OCI-LY7 (cell line): ENCODE measurements around the gene CDCA5. TPM values are rescaled to one million over a fixed set of nuclear protein-coding genes. Genes with fewer than 3 reads are reported as not detected.

Experiments used
- BruUV-seq: library from RNA; stranded (reverse); fragments of 400-500 nt; replicated peaks from 2 replicates; lab custom pipeline; 2021; lab: Mats Ljungman, UMichigan
- CTCF ChIA-PET: fragments of 300-600 bp; sonication (Branson Sonifier 250); formaldehyde crosslinking; loops from one replicate; lab custom pipeline; 2022; ENCODE audit warnings: antibody characterized with exemption; ENCODE audit not compliant: unreplicated experiment; lab: Charles Lee
- POLR2A ChIA-PET: fragments of 300-600 bp; sonication (Branson Sonifier 250); formaldehyde crosslinking; loops from one replicate; lab custom pipeline; 2022; ENCODE audit warnings: antibody characterized with exemption; lab: Charles Lee
- DNase-seq: peaks from one replicate; pipeline ENCODE4 v3.0.0-alpha.2; 2015; ENCODE audit warnings: low spot score
- H2AFZ ChIP-seq: fragments of 200-600 bp; sonication (generic), shearing (Covaris generic); 2 replicates; pipeline ENCODE4 v1.6.1; 2014; ENCODE audit warnings: mild to moderate bottlenecking, antibody characterized with exemption, low read length, moderate library complexity
- H3K27ac ChIP-seq: fragments of 200-600 bp; sonication (generic); 2 replicates; pipeline ENCODE4 v1.5.1; 2014; ENCODE audit warnings: mixed run types, low read depth, mild to moderate bottlenecking, moderate library complexity, low read length, inconsistent platforms; ENCODE audit not compliant: poor library complexity, severe bottlenecking
- H3K36me3 ChIP-seq: fragments of 200-600 bp; sonication (generic); 2 replicates; pipeline ENCODE4 v1.6.1; 2014; ENCODE audit warnings: mild to moderate bottlenecking, antibody characterized with exemption, low read length, moderate library complexity, mixed read lengths; ENCODE audit not compliant: insufficient read depth
- H3K4me1 ChIP-seq: fragments of 200-600 bp; sonication (generic); 2 replicates; pipeline ENCODE4 v1.5.1; 2014; ENCODE audit warnings: mild to moderate bottlenecking, low read length; ENCODE audit not compliant: insufficient read depth, poor library complexity, severe bottlenecking
- H3K4me2 ChIP-seq: fragments of 200-600 bp; sonication (generic); 2 replicates; pipeline ENCODE4 v1.6.1; 2014; ENCODE audit warnings: mild to moderate bottlenecking, low read length
- H3K4me3 ChIP-seq: fragments of 200-600 bp; sonication (generic); 2 replicates; pipeline ENCODE4 v1.5.1; 2014; ENCODE audit warnings: mild to moderate bottlenecking, low read depth, low read length; ENCODE audit not compliant: poor library complexity, severe bottlenecking
- H3K79me2 ChIP-seq: fragments of 200-600 bp; sonication (generic); 2 replicates; pipeline ENCODE4 v1.6.1; 2016; ENCODE audit warnings: low read depth, mild to moderate bottlenecking, low read length, moderate library complexity, mixed read lengths; ENCODE audit not compliant: insufficient read depth
- H3K9me2 ChIP-seq: fragments of 200-600 bp; sonication (generic); 2 replicates; pipeline ENCODE4 v1.6.1; 2016; ENCODE audit warnings: mild to moderate bottlenecking, low read length, mixed read lengths; ENCODE audit not compliant: insufficient read depth
- H3K9me3 ChIP-seq: fragments of 200-600 bp; sonication (generic); 2 replicates; pipeline ENCODE4 v1.6.1; 2014; ENCODE audit warnings: mild to moderate bottlenecking, mixed run types, low read length, mixed read lengths
- H4K20me1 ChIP-seq: fragments of 200-600 bp; sonication (generic); 2 replicates; pipeline ENCODE4 v1.6.1; 2014; ENCODE audit warnings: mild to moderate bottlenecking, antibody characterized with exemption, low read length, moderate library complexity, mixed read lengths; ENCODE audit not compliant: insufficient read depth
- CTCF ChIP-seq: fragments of 200-600 bp; sonication (generic); conservative IDR thresholded peaks from 2 replicates; pipeline ENCODE4 v1.5.1; 2014; ENCODE audit warnings: mild to moderate bottlenecking, antibody characterized with exemption, low read length, moderate library complexity, mixed read lengths
- EZH2phosphoT487 ChIP-seq: fragments of 200-600 bp; sonication (generic); IDR thresholded peaks from 2 replicates; pipeline ENCODE4 v1.6.1; 2018; ENCODE audit warnings: low read depth, borderline replicate concordance, mild to moderate bottlenecking, mixed run types, antibody characterized with exemption, low read length, moderate library complexity, mixed read lengths
- intact Hi-C: fragments of 100-400 bp; cut with micrococcal nuclease; formaldehyde crosslinking; loops from one replicate; pipeline ENCODE4 v1.10.0; 2022; ENCODE audit not compliant: unreplicated experiment
- total RNA-seq, 2 experiments: library from RNA; depleted of rRNA in 1 of 2; stranded (reverse); fragments of >200 nt in 1 of 2; shearing (Covaris generic) in 1 of 2; gene quantifications; 2 replicates each; pipeline ENCODE4 v1.2.3, GENCODE V29; 2014 to 2022

CDCA5 gene
- total RNA-seq, 2 experiments from 2014 or later, result 135 to 151 TPM

- TF ChIP-seq CTCF (no peak), EZH2phosphoT487 (no peak)
- Histone ChIP-seq H3K36me3 (peaks cover 53% of the 10 kb centered on the region), H3K4me1 (peaks cover 42% of the 10 kb centered on the region), H3K27ac (peak overlapping the region; percentile 74), H3K9me2 (no peaks in the 10 kb centered on the region), H3K4me3 (peak overlapping the region; percentile 91), H3K9me3 (no peaks in the 10 kb centered on the region), H2AFZ (no peak overlapping the region; the same call in 1 of the 2 replicates), H4K20me1 (peaks cover 8% of the 10 kb centered on the region; the same call in 1 of the 2 replicates), H3K4me2 (peak overlapping the region; percentile 85), H3K79me2 (peaks cover 51% of the 10 kb centered on the region)
- BruUV-seq, result no TSS peak
- CTCF ChIA-PET, result no interaction called here
- DNase-seq, result no peak
- POLR2A ChIA-PET, result interaction anchor here (0.9 to 1.0 kb wide), 2 partner anchors 9 to 11 kb away, joined by 3 to 4 read pairs; partner anchors contain the start of gene VPS51
- intact Hi-C loops, result loop anchor here (1.0 to 10.0 kb wide), 6 partner anchors 33 to 240 kb away; partner anchors contain the start of genes ARL2, ATG2A, CDC42BPG and SAC3D1
Measured at GRCh38 chr11:65084598-65085375, 947 bp upstream of the CDCA5 start.

DNA sequence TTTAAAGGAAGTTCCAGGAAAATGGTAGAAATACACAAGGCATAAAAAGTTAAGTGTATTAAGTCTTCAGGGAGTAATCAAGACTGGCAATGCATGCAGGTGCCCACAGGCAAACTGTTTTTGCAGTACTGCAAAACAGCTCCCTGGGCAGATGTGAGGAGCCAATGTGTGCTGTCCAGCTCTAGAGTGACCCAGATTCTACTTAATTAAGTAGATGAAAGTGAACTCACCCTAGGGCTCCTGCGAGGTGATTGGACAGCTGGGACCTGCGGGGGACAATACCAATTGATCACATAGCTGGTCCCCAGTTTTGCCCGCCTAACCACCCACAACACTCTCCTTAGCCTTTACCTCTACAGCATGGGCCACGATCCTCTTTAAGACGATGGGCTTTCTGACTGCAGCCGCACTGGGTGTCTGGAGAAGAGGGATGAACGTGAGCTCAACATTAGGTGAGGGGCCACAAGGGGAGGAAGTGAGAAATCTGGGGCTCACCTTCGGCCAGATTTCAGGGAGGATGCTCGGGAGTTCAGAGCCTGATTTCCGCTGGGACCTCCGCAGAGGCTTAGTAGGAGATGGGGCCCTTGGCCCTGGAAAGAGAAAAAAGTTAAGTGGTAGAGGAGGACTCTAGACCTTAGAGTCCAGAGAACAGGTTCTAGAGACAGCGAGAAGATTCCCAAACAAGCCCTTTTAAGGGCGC lies 556 bp downstream of the CDCA5 start:
- H3K9me3 ChIP-seq, result no peaks in the 10 kb centered on the region
- CTCF ChIA-PET, result interaction anchor here (0.6 kb wide), 1 partner anchor 70 kb away, joined by 3 read pairs; no protein-coding TSS in a partner anchor
- peaks cover 12% of the 10 kb centered on the region for H4K20me1 ChIP-seq
- peaks cover 64% of the 10 kb centered on the region for H3K79me2 ChIP-seq
- TSS peak; percentile 70 for BruUV-seq
- peaks cover 56% of the 10 kb centered on the region for H3K4me1 ChIP-seq
- no peak for TF ChIP-seq CTCF
- TF ChIP-seq EZH2phosphoT487, result no peak
- peak overlapping the region; percentile 74 for H3K27ac ChIP-seq
- DNase-seq, result peak; percentile 43
- H3K4me2 ChIP-seq, result peak overlapping the region; percentile 84
- intact Hi-C loops, result loop anchor here (5.0 to 10.0 kb wide), 3 partner anchors 71 to 238 kb away; partner anchors contain the start of genes ARL2, ATG2A and CDC42BPG
- peaks cover 64% of the 10 kb centered on the region for H3K36me3 ChIP-seq
- H2AFZ ChIP-seq, result peak overlapping the region; percentile 29; the same call in 1 of the 2 replicates
- H3K9me2 ChIP-seq, result no peaks in the 10 kb centered on the region
- peak overlapping the region; percentile 91 for H3K4me3 ChIP-seq
- POLR2A ChIA-PET, result interaction anchor here (0.6 to 1.6 kb wide), 12 partner anchors 8 to 346 kb away, joined by 3 to 7 read pairs (median 4); partner anchors contain the start of genes FAU and MRPL49
